ENCODE data around the gene RAB35. TPM values are rescaled to one million over a fixed set of nuclear protein-coding genes. Genes with fewer than 3 reads are reported as not detected.
A peak's percentile ranks its signal among the peaks of the same experiment; 100 is the strongest.

RAB35 gene
- total and polyA plus RNA-seq, 2 experiments from 2014 or later = 9.9 to 16.9 TPM

DNA sequence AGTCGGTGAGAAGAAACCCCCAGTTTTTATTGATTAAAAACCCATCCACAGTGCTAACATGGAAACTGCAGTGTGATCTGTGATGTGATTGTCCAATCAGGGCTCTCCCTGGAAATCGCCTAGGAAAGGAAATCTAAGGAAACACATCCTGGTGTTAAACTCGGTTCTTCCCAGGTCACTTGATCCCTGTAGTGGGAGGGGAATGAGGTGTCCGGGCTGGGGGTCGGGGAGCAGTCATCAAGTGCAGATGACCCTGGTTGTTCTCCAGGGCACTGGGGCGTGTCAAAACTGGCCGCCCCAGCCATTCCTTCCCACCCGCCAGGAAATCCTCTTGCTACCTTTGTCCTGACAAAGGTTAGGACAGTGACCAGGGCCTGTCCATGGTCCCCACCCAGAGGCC, 20.8 kb downstream of the RAB35 start:
- H3K36me3 ChIP-seq (ENCODE audit: insufficient read depth) = no peaks in the 10 kb centered on the region; the same call in 1 of the 2 replicates
- H4K20me1 ChIP-seq (replicated peaks; ENCODE audit: insufficient read depth) = no peaks in the 10 kb centered on the region
- no peak overlapping the region for H3K4me2 ChIP-seq
- H2AFZ ChIP-seq = no peak overlapping the region
- 0 out of 2 replicates have a peak, but pooled peaks cover 4% of the 10 kb centered on the region for H3K79me2 ChIP-seq (replicated peaks; ENCODE audit: insufficient read depth)
- H3K4me3 Mint-ChIP-seq = no peak overlapping the region
- peaks cover 12% of the 10 kb centered on the region for H3K27me3 Mint-ChIP-seq (ENCODE audit: insufficient read depth, low read depth, poor library complexity)
- peaks cover 51% of the 10 kb centered on the region for H3K4me1 Mint-ChIP-seq
- DNase-seq (ENCODE audit: low spot score) = peak; percentile 46
- TF ChIP-seq EZH2phosphoT487 (IDR thresholded peaks at IDR 0.05; ENCODE audit: unreplicated experiment) (no peak), ETS1 (IDR thresholded peaks at IDR 0.05) (no peak), STAT1 (IDR thresholded peaks at IDR 0.05; ENCODE audit: unreplicated experiment) (no peak), JUNB (IDR thresholded peaks at IDR 0.05; ENCODE audit: unreplicated experiment) (no peak), CREB1 (CRISPR knock-in tag; IDR thresholded peaks at IDR 0.05; ENCODE audit: low read depth) (no peak), POLR2AphosphoS5 (IDR thresholded peaks at IDR 0.05; ENCODE audit: low read depth) (no peak), EZH2 (IDR thresholded peaks at IDR 0.05; ENCODE audit: low read depth, unreplicated experiment) (no peak), NANOG (IDR thresholded peaks at IDR 0.05; ENCODE audit: borderline replicate concordance) (no peak)
- TF ChIP-seq, protein P1, sequence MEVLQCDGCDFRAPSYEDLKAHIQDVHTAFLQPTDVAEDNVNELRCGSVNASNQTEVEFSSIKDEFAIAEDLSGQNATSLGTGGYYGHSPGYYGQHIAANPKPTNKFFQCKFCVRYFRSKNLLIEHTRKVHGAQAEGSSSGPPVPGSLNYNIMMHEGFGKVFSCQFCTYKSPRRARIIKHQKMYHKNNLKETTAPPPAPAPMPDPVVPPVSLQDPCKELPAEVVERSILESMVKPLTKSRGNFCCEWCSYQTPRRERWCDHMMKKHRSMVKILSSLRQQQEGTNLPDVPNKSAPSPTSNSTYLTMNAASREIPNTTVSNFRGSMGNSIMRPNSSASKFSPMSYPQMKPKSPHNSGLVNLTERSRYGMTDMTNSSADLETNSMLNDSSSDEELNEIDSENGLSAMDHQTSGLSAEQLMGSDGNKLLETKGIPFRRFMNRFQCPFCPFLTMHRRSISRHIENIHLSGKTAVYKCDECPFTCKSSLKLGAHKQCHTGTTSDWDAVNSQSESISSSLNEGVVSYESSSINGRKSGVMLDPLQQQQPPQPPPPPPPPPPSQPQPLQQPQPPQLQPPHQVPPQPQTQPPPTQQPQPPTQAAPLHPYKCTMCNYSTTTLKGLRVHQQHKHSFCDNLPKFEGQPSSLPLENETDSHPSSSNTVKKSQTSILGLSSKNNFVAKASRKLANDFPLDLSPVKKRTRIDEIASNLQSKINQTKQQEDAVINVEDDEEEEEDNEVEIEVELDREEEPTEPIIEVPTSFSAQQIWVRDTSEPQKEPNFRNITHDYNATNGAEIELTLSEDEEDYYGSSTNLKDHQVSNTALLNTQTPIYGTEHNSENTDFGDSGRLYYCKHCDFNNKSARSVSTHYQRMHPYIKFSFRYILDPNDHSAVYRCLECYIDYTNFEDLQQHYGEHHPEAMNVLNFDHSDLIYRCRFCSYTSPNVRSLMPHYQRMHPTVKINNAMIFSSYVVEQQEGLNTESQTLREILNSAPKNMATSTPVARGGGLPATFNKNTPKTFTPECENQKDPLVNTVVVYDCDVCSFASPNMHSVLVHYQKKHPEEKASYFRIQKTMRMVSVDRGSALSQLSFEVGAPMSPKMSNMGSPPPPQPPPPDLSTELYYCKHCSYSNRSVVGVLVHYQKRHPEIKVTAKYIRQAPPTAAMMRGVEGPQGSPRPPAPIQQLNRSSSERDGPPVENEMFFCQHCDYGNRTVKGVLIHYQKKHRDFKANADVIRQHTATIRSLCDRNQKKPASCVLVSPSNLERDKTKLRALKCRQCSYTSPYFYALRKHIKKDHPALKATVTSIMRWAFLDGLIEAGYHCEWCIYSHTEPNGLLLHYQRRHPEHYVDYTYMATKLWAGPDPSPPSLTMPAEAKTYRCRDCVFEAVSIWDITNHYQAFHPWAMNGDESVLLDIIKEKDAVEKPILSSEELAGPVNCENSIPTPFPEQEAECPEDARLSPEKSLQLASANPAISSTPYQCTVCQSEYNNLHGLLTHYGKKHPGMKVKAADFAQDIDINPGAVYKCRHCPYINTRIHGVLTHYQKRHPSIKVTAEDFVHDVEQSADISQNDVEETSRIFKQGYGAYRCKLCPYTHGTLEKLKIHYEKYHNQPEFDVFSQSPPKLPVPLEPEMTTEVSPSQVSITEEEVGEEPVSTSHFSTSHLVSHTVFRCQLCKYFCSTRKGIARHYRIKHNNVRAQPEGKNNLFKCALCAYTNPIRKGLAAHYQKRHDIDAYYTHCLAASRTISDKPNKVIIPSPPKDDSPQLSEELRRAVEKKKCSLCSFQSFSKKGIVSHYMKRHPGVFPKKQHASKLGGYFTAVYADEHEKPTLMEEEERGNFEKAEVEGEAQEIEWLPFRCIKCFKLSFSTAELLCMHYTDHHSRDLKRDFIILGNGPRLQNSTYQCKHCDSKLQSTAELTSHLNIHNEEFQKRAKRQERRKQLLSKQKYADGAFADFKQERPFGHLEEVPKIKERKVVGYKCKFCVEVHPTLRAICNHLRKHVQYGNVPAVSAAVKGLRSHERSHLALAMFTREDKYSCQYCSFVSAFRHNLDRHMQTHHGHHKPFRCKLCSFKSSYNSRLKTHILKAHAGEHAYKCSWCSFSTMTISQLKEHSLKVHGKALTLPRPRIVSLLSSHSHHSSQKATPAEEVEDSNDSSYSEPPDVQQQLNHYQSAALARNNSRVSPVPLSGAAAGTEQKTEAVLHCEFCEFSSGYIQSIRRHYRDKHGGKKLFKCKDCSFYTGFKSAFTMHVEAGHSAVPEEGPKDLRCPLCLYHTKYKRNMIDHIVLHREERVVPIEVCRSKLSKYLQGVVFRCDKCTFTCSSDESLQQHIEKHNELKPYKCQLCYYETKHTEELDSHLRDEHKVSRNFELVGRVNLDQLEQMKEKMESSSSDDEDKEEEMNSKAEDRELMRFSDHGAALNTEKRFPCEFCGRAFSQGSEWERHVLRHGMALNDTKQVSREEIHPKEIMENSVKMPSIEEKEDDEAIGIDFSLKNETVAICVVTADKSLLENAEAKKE (CRISPR knock-in tag; IDR thresholded peaks at IDR 0.05) = no peak
- H3K27me3 ChIP-seq (ENCODE audit: insufficient read depth) = no peaks in the 10 kb centered on the region
- no peaks in the 10 kb centered on the region for H3K9me2 ChIP-seq (ENCODE audit: insufficient read depth)
- H3K27ac Mint-ChIP-seq = peak overlapping the region; percentile 80
- H3K4me3 ChIP-seq = no peak overlapping the region
- H3F3A ChIP-seq (replicated peaks; ENCODE audit: low read depth) = peaks cover 13% of the 10 kb centered on the region
- peaks cover 31% of the 10 kb centered on the region for H3K36me3 Mint-ChIP-seq (ENCODE audit: low read depth)
- no peaks in the 10 kb centered on the region for H3K9me3 Mint-ChIP-seq
- H3K4me1 ChIP-seq (ENCODE audit: insufficient read depth) = peaks cover 30% of the 10 kb centered on the region
- no peak for ATAC-seq
- H3K27ac ChIP-seq (ENCODE audit: low read depth) = peak overlapping the region; percentile 95; the same call in 1 of the 2 replicates

Measured in GM23338 (cell line).